ENCODE results near the gene CAMK2A.

CAMK2A gene

GRCh38 chr5:150315245-150315644, 25.7 kb upstream of the CAMK2A start:
- DNase-seq (ENCODE audit: low spot score): no peak

- no peak for DNase-seq (ENCODE audit: low spot score)
Observed at GRCh38 chr5:150313921-150314716, 24.5 kb upstream of the CAMK2A start.

- DNase-seq (ENCODE audit: low spot score): no peak
Observed at GRCh38 chr5:150313501-150313900, 23.9 kb upstream of the CAMK2A start.

- DNase-seq (ENCODE audit: low spot score): no peak
Observed at GRCh38 chr5:150312518-150312917, 22.9 kb upstream of the CAMK2A start.

- no peak for DNase-seq (ENCODE audit: low spot score)
Observed at GRCh38 chr5:150311015-150311692, 21.6 kb upstream of the CAMK2A start.

GRCh38 chr5:150310246-150310645, 20.7 kb upstream of the CAMK2A start:
- no peak for DNase-seq (ENCODE audit: low spot score)

GRCh38 chr5:150309886-150310239, 20.3 kb upstream of the CAMK2A start:
- no peak for DNase-seq (ENCODE audit: low spot score)

- DNase-seq (ENCODE audit: low spot score): no peak
Observed at GRCh38 chr5:150309101-150309885, 19.7 kb upstream of the CAMK2A start.

GRCh38 chr5:150307617-150308426, 18.2 kb upstream of the CAMK2A start:
- no peak for DNase-seq (ENCODE audit: low spot score)

GRCh38 chr5:150306775-150307174, 17.2 kb upstream of the CAMK2A start:
- no peak for DNase-seq (ENCODE audit: low spot score)

GRCh38 chr5:150305557-150305956, 16.0 kb upstream of the CAMK2A start:
- DNase-seq (ENCODE audit: low spot score): no peak

- DNase-seq (ENCODE audit: low spot score): no peak
Observed at GRCh38 chr5:150305095-150305494, 15.5 kb upstream of the CAMK2A start.

GRCh38 chr5:150304481-150305081, 15.0 kb upstream of the CAMK2A start:
- no peak for DNase-seq (ENCODE audit: low spot score)

GRCh38 chr5:150303660-150304386, 14.2 kb upstream of the CAMK2A start:
- DNase-seq (ENCODE audit: low spot score): no peak

GRCh38 chr5:150303070-150303615, 13.6 kb upstream of the CAMK2A start:
- DNase-seq (ENCODE audit: low spot score): no peak

- no peak for DNase-seq (ENCODE audit: low spot score)
Observed at GRCh38 chr5:150302301-150303069, 12.9 kb upstream of the CAMK2A start, which contains the start of gene ARSI. TSS of gene ARSI (minus strand) at chr5:150302905. CDS start at chr5:150302373, 532 bp downstream.

GRCh38 chr5:150301901-150302300, 12.3 kb upstream of the CAMK2A start:
- DNase-seq (ENCODE audit: low spot score): no peak

- DNase-seq (ENCODE audit: low spot score): no peak
Observed at GRCh38 chr5:150301170-150301505, 11.6 kb upstream of the CAMK2A start.

GRCh38 chr5:150300496-150301169, 11.1 kb upstream of the CAMK2A start:
- DNase-seq (ENCODE audit: low spot score): no peak

Measured in SW480 (cell line).